GM19395 (cell line): ENCODE results near the gene ZNF219.

ENCODE experiments used
- ATAC-seq: cut with Tn5 transposase; IDR thresholded peaks from one replicate; pipeline ENCODE4 v1.9.1; 2021; ENCODE audit warnings: mild to moderate bottlenecking, moderate library complexity; ENCODE audit not compliant: unreplicated experiment

ZNF219 gene

GRCh38 chr14:21088687-21089086 lies 9.8 kb downstream of the ZNF219 start:
- ATAC-seq: no peak

GRCh38 chr14:21087294-21088091 lies 11.0 kb downstream of the ZNF219 start:
- ATAC-seq: peak; percentile 80

- no peak for ATAC-seq
Measured at GRCh38 chr14:21086908-21087293, 11.6 kb downstream of the ZNF219 start.

DNA sequence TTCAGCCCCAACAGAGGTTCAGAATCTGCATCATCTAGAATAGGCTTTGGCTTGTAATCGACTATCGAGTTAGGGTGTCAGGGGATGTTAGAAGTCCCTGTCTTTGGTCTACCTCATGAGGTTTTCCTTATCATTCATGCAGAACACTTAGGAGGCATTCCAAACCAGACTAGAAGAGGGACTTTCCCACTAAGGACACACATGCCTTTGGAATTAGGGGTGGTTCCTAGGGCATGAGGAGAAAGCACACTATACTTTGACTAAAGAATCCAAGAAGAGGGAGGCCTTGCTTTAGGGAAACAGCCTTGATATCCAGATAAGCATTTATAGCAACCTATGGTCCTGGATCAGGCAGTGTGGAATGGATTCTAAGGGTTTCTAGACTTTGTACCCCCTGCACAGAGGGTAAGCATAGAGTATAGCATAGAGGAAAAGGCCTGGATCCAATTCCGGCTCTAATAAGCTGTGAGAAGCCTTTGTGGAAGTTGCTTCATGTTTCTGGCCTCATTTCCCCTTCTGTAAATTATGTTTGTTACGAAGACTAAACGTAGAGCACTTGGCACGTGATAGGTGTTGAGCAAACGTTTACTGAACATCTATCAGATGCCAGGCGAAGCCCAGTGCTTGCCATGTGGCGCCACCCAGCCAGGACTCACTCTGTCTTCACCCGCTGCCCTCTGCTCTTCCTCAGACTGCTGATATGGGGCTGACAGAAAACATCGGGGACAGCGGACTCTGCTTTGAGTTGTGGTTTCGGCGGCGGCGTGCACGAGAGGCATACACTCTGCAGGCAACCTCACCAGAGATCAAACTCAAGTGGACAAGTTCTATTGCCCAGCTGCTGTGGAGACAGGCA lies 13.2 kb downstream of the ZNF219 start:
- no peak for ATAC-seq

- no peak for ATAC-seq
Measured at GRCh38 chr14:21084396-21084795, 14.1 kb downstream of the ZNF219 start.

GRCh38 chr14:21083565-21084325 lies 14.7 kb downstream of the ZNF219 start:
- no peak for ATAC-seq

GRCh38 chr14:21081521-21082142 lies 16.8 kb downstream of the ZNF219 start:
- ATAC-seq: no peak

DNA sequence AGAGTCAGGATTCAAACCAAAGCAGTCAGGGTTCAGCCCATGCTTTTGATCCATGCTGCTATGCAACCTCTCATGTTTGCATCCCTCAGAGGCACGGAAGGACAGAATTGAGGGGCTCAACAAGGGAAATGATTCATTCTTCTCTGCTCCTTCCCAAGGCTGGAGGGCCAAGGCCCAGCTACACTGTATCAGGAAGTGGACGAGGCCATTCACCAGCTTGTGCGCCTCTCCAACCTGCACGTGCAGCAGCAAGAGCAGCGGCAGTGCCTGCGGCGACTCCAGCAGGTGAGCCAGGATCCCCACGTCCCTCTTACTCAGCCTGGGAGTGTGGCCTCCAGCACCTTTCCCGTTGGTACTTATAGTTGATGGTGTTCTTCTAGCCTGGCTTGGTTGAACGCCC lies 19.7 kb downstream of the ZNF219 start:
- no peak for ATAC-seq

- no peak for ATAC-seq
Measured at GRCh38 chr14:21078287-21078686, 20.2 kb downstream of the ZNF219 start.

DNA sequence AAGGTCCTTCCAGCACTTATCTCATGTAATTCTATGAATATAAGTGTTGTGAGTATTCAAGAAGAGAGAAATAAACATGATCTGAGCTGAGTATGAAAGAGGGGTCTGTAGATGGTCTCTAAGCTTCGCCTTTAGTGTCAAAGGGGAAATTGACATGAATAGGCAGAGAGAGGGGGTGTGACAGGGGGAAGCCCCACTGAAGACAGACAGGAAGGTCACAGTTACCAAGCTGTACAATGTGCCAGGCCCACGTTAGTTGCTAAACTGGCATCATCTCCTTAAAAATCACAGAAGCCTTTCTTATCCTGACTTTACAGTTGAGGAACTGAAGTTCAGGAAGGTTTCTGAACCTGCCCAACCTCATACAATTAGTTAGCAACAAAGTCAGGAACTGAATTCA lies 20.8 kb downstream of the ZNF219 start:
- ATAC-seq: no peak

GRCh38 chr14:21075719-21076437 lies 22.6 kb downstream of the ZNF219 start:
- ATAC-seq: no peak

GRCh38 chr14:21074398-21075272 lies 23.8 kb downstream of the ZNF219 start:
- ATAC-seq: no peak

DNA sequence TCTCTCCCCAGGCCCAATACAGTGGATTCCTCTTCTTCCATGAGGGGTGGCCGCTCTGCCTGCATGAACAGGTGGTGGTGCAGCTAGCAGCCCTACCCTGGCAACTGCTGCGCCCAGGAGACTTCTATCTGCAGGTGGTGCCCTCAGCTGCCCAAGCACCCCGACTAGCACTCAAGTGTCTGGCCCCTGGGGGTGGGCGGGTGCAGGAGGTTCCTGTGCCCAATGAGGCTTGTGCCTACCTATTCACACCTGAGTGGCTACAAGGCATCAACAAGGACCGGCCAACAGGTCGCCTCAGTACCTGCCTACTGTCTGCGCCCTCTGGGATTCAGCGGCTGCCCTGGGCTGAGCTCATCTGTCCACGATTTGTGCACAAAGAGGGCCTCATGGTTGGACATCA lies 24.5 kb downstream of the ZNF219 start:
- no peak for ATAC-seq

- ATAC-seq: no peak
Measured at GRCh38 chr14:21072781-21073339, 25.6 kb downstream of the ZNF219 start.

DNA sequence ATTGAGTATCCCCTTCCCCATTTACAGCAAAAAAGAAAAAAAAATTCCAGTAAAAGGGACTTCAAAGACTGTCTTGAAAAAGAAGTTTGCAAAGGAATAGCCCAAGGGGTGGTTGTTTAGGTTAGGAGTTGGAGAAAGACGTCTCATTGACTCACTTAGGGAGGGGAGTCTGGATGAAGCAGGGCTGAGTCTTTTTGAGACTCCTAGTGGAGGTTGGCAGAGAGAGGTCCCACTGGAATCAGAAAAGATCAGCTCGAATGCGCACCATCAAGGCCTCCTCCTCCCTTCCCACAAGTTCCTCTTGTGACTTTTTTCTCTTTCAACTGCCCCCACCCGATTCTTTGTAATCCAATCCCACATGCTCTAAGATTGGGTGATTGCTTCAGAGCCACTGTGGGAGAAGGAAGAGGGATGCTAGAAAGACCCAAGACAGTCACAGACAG lies 26.4 kb downstream of the ZNF219 start:
- no peak for ATAC-seq

DNA sequence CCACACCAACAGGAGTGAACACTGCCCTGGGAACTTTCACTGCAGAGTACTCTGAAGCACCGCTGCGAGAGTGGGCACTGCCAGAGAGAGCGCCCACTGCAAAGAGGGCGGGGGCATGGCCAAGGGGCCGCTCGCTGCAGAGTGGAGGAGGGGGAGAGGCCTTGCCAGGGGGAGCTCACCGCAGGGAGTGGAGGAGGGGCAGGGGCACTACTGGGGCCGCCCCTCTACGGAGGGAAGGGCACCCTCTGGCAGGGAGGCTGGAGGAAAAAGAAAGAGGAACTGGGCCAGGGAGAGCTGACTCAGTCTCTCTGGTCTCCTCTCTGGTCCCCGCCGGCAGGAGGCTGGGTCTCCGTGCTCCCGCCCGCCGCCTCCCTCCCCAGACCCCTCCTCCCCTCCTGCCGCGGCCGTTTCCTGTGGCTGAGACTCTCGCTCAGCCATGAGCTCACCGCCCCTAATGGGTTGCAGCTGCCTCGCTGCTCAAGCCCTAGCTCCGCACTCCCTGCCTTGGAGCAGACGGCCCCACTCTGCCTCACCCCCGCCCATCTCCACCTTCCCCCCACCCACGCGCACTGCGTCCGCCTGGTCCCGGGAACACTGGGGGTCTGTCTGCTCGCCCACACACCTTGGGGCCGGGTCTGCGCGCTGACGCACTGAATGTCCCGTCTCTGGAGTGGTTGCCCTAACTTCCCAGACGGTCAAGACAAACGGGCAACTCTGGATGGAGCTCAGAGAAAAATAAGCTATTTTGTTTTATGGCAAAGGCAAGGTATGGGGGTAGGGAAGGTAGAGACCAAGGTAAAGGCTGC lies 27.0 kb downstream of the ZNF219 start:
- ATAC-seq: peak; percentile 83

GRCh38 chr14:21070610-21071224 lies 27.7 kb downstream of the ZNF219 start:
- ATAC-seq: peak; percentile 26
